ENCODE data around the gene CASKIN1. TPM values are rescaled to one million over a fixed set of nuclear protein-coding genes. Genes with fewer than 3 reads are reported as not detected.

The CASKIN1 gene
- polyA plus RNA-seq, 1 donor (not counting 4 experiments of a cell fraction or from before 2014, with no cell fraction given) = 0.04 TPM

DNA sequence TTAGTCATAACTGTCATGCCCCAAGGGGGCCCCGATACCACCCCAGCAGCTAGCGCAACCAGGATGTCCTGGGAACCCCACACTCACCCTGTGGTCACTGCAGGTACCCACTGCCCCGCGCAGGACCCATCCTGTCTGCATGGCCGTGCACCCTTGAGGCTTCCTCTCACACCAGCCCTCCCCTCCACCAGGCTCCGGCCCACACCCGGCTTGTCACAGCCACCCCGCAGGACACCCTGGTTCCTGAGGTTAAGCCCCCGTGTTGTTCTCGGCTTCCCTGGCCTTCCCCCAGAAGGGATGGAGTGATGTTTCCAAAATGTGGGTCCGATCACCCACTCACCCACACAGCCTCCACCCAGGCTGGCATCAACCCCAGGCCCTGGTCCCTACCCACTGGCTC is 47.4 kb upstream of the CASKIN1 start:
- Histone ChIP-seq H3K4me2 (ENCODE audit: control insufficient read depth, extremely low read depth, insufficient read depth, low read depth, low read length) (no peak overlapping the region), H4K20me1 (ENCODE audit: control insufficient read depth, extremely low read depth, insufficient read depth, low read length) (no peaks in the 10 kb centered on the region), H3K36me3 (ENCODE audit: control insufficient read depth in 2 of 2, extremely low read depth in 1 of 2, insufficient read depth in 2 of 2, low read length in 2 of 2) (peaks cover 21 to 27% of the 10 kb centered on the region in 2 experiments), H3K27me3 (ENCODE audit: control insufficient read depth, extremely low read depth, insufficient read depth, low read length) (no peaks in the 10 kb centered on the region), H3K27ac (ENCODE audit: control insufficient read depth, insufficient read depth, low read length) (no peak overlapping the region), H3K4me1 (ENCODE audit: control insufficient read depth, extremely low read depth, insufficient read depth, low read length) (peaks cover 3% of the 10 kb centered on the region), H3K79me2 (ENCODE audit: control insufficient read depth, insufficient read depth, low read length) (peaks cover 4% of the 10 kb centered on the region), H3K9me1 (ENCODE audit: control insufficient read depth, extremely low read depth, insufficient read depth, low read length) (no peaks in the 10 kb centered on the region), H3K9ac (ENCODE audit: control insufficient read depth, extremely low read depth, insufficient read depth, low read length) (no peak overlapping the region), H2AFZ (ENCODE audit: control insufficient read depth, low read length) (no peak overlapping the region), H3K4me3 (ENCODE audit: control insufficient read depth in 2 of 3, extremely low read depth in 1 of 3, insufficient read depth in 2 of 3, low read depth in 1 of 3, low read length in 3 of 3) (no peak overlapping the region), H3K9me3 (ENCODE audit: control insufficient read depth, low read depth, low read length) (no peaks in the 10 kb centered on the region)
- no peak for DNase-seq (ENCODE audit: low read depth, low spot score)
- TF ChIP-seq CTCF (optimal IDR thresholded peaks at IDR 0.05 in 1 of 3, IDR thresholded peaks at IDR 0.05 in 1 of 3, conservative IDR thresholded peaks at IDR 0.05 in 1 of 3; ENCODE audit: extremely low read depth in 1 of 3, insufficient read depth in 2 of 3, low read length in 3 of 3) = no peak
- no peak for TF ChIP-seq EZH2 (IDR thresholded peaks at IDR 0.05; ENCODE audit: low read length)
- dilution Hi-C loops (cut with MboI; ENCODE audit: extremely low pct_ligation_motif_present, low sequenced_read_pairs) = no loop called here
- FAIRE-seq = no peak

GRCh38 chr16:2243031-2243528 is 46.7 kb upstream of the CASKIN1 start:
- Histone ChIP-seq H3K27ac (ENCODE audit: control insufficient read depth, insufficient read depth, low read length) (no peak overlapping the region), H3K9me3 (ENCODE audit: control insufficient read depth, low read depth, low read length) (no peaks in the 10 kb centered on the region), H4K20me1 (ENCODE audit: control insufficient read depth, extremely low read depth, insufficient read depth, low read length) (no peaks in the 10 kb centered on the region), H3K4me2 (ENCODE audit: control insufficient read depth, extremely low read depth, insufficient read depth, low read depth, low read length) (no peak overlapping the region), H2AFZ (ENCODE audit: control insufficient read depth, low read length) (no peak overlapping the region), H3K27me3 (ENCODE audit: control insufficient read depth, extremely low read depth, insufficient read depth, low read length) (peaks cover 5% of the 10 kb centered on the region), H3K4me3 (ENCODE audit: control insufficient read depth in 2 of 3, extremely low read depth in 1 of 3, insufficient read depth in 2 of 3, low read depth in 1 of 3, low read length in 3 of 3) (no peak overlapping the region), H3K4me1 (ENCODE audit: control insufficient read depth, extremely low read depth, insufficient read depth, low read length) (peaks cover 3% of the 10 kb centered on the region), H3K9me1 (ENCODE audit: control insufficient read depth, extremely low read depth, insufficient read depth, low read length) (no peaks in the 10 kb centered on the region), H3K36me3 (ENCODE audit: control insufficient read depth in 2 of 2, extremely low read depth in 1 of 2, insufficient read depth in 2 of 2, low read length in 2 of 2) (peaks cover 20 to 27% of the 10 kb centered on the region in 2 experiments), H3K79me2 (ENCODE audit: control insufficient read depth, insufficient read depth, low read length) (no peaks in the 10 kb centered on the region), H3K9ac (ENCODE audit: control insufficient read depth, extremely low read depth, insufficient read depth, low read length) (no peak overlapping the region)
- FAIRE-seq = no peak
- TF ChIP-seq EZH2 (IDR thresholded peaks at IDR 0.05; ENCODE audit: low read length) (no peak), CTCF (optimal IDR thresholded peaks at IDR 0.05 in 1 of 3, IDR thresholded peaks at IDR 0.05 in 1 of 3, conservative IDR thresholded peaks at IDR 0.05 in 1 of 3; ENCODE audit: extremely low read depth in 1 of 3, insufficient read depth in 2 of 3, low read length in 3 of 3) (no peak)
- dilution Hi-C loops (cut with MboI; ENCODE audit: extremely low pct_ligation_motif_present, low sequenced_read_pairs) = no loop called here
- DNase-seq (ENCODE audit: low read depth, low spot score) = no peak

Data from keratinocyte (primary cell).